Stimulated activated CD4-positive, alpha-beta T cell treated with anti-CD3 and anti-CD28 coated beads, Interleukin-1b, Interleukin-23, amount 100 ng/mL, for 48 hours (primary cell): ENCODE measurements around the gene GRM5.

Experiments
- DNase-seq: peaks from one replicate; pipeline ENCODE4 v3.0.0-alpha.2; 2020

The GRM5 gene

DNA sequence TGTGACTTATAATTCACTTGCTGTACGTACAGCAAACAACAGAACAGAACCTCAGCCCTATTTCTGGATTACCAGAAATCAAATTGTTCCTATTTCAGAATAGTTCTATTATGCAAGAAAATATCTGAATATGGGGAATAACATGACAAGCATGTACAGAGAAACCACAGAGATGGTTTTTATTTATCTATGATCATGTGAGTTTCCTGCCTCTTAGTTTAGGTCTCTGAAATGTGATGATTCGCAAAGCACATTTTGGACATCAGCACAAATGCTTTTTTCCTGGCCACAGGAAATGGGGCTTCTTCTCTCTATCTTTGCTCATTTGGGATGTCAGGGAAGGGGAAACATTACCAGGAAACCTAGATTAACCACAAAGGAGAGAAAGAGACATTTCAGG, 461.5 kb downstream of the GRM5 start:
- no peak for DNase-seq

GRCh38 chr11:88603091-88603867, 462.5 kb downstream of the GRM5 start:
- DNase-seq: no peak

GRCh38 chr11:88597387-88597786, 468.4 kb downstream of the GRM5 start:
- no peak for DNase-seq

DNA sequence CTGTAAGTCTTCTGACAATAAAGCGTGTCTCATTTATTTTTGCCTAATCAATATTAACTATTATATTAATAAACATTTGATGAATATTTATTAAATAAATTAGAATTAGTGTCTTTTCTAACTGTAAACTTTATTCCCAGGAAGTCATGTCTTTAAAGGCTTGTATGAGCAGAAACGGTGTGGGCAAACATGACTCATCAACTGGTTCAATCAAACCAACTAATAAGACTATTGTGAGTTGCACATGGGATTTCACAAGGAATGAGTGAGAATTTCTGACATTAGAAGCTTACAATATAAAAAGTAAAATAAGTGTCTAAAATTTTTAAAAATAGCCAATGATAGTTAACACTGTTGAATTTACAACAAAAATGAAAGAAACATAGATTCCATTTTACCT, 469.0 kb downstream of the GRM5 start:
- DNase-seq: no peak

- DNase-seq: no peak
These were observed 471.4 kb downstream of the GRM5 start for GRCh38 chr11:88594274-88594950.

DNA sequence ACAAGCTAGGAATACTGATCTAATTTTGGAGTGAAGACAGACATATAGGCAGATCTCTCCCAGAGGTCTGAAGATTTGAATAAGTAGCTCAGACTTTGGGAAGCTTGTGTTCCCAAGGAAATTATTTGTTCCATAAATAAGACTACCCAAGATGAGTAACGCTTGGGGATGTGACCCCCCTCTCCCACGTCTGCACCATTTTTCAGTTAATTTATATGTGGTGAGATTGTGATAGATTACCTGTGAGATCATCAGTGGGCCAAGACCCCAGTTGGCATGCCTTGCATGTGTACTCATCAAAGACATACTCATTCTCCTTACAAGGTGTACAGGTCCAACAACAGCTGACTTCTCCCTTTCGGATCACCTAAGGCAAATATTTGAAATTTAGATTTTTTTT, 475.4 kb downstream of the GRM5 start:
- DNase-seq: no peak

DNA sequence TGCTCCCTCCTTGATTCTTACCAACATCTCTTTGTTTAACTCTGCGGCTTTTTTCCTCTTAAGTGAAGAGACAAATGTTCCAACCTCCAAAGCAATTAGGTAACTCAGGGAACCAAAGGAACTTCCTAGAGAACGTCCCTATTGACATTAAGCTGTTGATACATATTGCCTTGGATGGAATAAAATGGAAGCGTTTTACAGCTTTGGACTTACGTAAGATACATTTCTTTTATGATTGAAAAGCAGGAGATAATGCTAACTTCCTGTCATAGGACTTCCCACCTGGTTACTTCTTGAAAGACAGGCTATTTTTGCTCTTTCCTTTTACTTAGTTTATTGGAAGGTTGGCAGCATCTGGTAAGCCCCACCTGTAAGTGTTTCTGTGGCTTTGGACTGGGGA, 482.5 kb downstream of the GRM5 start:
- no peak for DNase-seq

DNA sequence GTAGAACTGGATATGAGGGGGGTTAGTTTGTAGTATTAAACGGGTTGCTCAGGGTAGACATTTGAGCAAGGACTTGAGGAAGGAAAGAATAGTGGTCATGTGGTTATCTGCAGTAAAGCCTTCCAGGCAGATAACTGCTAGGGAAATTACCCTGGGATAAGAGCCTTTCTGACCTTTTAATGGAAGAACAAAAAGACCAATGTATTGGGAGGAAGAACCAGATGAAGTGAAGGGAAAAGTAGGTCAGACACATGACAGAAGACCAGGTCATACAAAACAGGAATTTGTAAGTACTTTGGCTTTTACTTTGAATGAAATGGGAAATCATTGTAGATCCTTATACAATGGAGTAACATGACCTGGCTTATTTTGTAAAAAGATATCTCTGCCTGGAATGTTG, 486.3 kb downstream of the GRM5 start:
- no peak for DNase-seq

- no peak for DNase-seq
These were observed 489.0 kb downstream of the GRM5 start for GRCh38 chr11:88576741-88577140.

DNA sequence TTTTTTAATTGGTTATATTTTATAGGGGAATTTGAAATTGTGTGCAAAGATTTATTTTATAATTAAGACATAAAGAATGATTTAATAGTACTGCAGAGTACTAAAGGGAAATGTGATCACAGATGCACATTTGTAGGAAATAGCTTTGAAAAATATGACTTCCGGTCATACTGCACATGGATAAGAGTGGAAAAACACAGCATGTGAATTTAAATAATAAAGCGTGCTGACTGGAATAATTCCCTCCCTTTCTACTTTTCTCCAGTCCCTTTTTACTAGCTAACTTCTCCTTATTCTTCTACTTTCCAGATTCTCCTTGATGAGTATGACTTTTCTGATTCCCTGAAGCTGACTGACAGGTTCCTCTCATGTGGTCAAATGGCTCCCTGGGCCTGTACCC, 489.9 kb downstream of the GRM5 start:
- DNase-seq: no peak

DNA sequence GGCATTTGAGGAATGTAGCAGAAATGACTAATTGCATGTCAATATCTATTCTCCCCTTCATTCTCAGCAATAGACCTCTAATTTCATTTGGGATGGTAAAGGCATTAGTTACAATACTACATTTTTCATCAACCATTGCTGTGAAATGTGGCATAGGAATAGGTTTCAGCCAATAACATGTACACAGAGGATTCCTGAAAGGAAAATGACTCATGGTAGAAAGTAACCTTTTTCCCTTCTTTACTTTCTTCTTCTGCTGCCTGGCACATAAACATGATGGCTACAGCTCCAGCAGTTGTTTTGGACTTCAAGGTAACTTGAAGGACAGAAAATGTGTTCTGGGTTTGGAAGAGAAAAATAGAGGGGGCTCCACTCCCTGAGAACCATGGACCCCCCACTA, 496.4 kb downstream of the GRM5 start:
- no peak for DNase-seq

DNA sequence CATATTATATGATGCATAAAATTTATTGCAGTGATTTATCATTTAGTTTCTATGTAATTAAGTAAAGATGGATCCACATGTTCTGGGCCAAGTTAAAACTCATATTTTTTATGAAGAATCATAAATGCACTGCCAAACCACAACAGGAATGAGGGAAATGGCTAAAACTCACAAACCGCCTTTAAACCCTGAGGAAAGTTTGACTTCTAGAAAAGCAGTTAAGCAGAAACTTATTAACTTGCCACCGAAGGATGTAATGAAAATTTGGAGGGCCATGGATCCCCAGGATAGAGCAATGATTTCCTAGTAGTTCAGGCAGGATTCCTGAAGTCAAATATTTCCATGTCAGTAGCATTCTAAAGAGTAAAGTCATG, 510.0 kb downstream of the GRM5 start:
- no peak for DNase-seq

GRCh38 chr11:88555018-88555828, 510.6 kb downstream of the GRM5 start:
- no peak for DNase-seq

DNA sequence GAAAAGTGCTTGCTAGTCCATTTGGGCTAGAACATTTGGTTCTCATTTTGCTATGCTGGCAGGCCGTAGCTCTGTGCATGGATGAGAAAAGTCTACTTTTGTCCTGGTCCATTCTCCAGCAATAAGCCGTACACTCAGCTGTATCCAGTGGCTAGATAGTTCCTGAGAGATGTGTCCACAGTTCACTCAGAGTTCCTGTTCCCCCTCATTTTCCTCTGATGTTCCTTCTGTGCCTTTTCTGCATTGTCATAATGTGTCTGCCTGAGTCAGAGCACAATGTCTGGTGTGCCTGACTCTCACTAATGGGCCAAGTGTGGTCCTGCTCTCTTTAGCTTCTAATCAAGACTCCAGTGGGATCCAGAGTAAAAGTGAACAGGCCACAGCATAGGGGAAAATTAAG, 512.6 kb downstream of the GRM5 start:
- DNase-seq: no peak

DNA sequence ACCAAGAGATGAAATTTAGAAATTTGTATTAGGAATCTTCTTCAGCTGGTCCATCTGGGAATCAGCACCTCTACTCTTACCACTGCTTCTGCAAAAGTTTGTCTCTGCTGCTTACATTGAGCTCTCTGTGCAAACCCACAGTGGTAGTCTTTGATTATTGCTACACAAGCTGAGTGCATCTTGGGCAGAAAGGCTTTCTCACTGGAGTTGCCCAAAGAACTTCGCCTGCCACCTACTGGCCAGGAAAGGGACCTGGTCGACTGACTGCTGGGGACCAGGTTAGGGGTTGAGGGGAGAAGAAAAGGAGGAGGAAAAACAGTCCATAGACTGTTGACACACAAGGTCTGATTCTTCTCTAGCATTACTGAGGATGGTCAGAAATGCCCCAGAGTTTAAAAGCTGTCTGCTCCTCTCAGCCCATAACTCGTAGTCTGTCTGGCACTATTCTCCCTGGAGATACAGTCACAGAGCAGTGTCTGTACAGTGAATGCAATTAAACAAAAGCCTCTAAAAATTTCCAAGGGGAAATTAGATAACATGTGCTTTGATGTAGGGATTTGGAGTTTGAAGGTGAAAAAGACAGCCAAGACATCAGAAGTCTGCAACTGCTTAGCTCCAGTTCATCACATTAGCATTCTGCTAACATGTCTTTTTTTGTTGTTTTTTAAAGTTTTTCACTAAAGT, 513.3 kb downstream of the GRM5 start:
- DNase-seq: peak; percentile 64

DNA sequence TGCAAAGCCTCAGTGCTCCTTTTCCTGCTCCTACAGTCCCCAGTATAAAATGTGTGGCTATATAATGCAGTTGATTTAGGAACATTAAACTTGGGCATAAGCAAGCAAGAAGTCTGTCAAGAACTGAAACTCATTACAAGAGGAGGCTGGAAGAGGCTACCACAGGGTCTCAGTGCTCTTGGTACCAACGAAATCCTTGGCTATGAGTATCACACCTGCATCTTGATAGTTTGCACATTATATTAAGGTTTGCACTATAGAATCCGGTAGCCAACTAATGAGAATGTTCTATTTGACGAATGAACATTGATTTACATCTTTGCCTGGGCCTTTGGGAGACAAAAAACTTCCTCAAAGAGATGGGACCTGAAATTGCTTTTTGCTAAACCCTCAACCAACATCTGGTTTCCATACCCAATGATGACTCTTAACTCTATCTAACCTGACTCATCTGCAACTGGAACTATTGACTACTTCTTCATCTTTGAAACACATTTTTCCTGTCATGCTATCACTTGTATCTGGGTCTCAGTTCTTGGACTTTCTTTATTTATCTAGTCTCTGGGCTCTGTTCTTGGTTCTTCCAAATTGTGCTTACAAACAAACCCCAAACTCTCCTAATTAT, 521.0 kb downstream of the GRM5 start:
- DNase-seq: no peak

- peak; percentile 81 for DNase-seq
These were observed 521.7 kb downstream of the GRM5 start for GRCh38 chr11:88543902-88544655.

DNA sequence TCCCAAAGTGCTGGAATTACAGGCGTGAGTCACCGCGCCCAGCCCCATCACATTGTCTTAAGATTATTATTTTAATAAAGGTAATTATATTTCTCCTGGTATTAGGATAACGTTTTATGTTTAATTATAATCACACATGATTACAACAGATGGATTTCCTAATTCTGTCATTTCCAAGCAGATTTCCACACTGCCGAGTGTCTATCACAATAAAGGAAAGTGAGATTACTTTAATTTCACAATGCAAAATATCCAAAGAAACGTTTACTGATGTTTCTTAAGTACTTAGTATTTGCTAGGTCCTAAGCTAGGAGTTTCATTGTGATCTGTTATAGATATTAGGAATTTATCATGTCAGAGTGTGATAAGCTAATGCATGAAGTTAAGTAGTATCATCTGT, 524.8 kb downstream of the GRM5 start:
- no peak for DNase-seq

DNA sequence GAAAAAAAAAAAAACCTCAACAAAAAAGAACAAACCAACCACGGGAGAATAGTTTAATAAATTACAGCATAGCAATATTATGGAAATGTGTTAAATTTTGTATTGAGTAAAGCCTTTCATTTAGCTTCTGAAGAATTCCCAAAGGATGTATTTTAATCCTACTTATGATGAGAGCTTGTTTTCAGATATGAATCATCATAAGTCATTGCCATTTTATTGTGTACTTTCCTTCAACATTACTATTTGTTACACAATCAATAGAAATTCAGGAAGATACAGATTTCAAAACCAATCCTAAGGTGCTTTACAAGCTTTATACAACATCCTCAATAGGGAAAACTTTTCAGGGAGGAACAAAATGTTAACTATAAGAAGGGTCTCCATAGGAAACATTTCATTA, 527.7 kb downstream of the GRM5 start:
- DNase-seq: no peak

DNA sequence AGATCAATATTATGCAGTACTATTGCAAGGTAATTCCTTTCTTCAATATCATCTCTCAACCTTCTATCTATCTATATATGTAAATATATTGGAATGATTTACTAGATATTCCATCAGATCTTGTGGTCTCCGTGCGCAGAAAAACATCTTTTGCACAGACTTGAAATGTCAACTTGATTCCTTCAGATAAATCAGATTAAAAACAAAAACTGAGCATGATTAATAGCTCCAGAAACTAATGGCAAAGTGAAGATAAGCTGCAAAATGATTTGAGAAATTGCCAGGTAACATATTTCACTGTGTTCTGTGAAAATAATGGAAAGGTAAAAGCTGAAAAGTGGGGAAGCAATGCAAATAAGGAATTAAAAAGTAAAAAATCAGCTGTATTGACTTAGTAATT, 528.2 kb downstream of the GRM5 start:
- no peak for DNase-seq

DNA sequence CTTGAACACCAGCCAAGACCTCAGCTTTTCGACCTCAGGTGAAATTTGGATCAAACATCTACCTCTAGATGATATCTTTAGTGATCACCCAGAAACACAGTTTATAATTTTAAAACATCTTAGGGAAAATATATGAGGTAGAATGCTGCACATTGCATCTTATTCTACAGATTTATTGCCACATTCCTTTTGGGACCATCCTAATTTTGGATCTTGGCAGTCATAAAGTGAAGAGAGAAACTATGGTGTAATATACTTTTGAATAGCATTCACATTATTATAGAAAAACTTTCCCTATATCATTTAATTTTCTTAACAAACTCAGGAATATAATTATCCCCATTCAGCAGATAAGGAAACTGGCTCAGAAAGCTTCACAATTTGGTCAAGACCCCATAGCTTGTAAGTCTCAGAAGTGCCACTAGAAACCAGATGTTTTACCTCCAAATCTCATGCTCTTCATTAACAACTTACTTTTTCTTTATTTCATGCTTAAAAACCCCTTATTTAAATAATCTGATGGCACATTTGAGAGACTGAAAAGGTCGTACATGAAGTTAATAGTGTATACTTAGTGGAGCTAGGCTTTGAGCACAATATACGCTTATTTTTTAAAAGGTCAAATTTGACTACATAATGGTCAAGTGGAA, 529.0 kb downstream of the GRM5 start:
- DNase-seq: no peak
